SH-SY5Y (cell line): ENCODE measurements around the gene GCNT2.

Source experiments
- GATA2 ChIP-seq: IDR thresholded peaks from 2 replicates; pipeline ENCODE4 v1.6.1; 2011; ENCODE audit warnings: mild to moderate bottlenecking, low read depth, low read length
- GATA3 ChIP-seq: IDR thresholded peaks from 2 replicates; pipeline ENCODE4 v1.6.1; 2011; ENCODE audit warnings: low read depth, mild to moderate bottlenecking, low read length, moderate library complexity

- no peak for TF ChIP-seq GATA2
- TF ChIP-seq GATA3, result no peak
Observed at GRCh38 chr6:10520468-10520867, 683 bp upstream of the GCNT2 start.
